Measurements from ENCODE around the gene OR5B2.

- TF ChIP-seq, protein P1, sequence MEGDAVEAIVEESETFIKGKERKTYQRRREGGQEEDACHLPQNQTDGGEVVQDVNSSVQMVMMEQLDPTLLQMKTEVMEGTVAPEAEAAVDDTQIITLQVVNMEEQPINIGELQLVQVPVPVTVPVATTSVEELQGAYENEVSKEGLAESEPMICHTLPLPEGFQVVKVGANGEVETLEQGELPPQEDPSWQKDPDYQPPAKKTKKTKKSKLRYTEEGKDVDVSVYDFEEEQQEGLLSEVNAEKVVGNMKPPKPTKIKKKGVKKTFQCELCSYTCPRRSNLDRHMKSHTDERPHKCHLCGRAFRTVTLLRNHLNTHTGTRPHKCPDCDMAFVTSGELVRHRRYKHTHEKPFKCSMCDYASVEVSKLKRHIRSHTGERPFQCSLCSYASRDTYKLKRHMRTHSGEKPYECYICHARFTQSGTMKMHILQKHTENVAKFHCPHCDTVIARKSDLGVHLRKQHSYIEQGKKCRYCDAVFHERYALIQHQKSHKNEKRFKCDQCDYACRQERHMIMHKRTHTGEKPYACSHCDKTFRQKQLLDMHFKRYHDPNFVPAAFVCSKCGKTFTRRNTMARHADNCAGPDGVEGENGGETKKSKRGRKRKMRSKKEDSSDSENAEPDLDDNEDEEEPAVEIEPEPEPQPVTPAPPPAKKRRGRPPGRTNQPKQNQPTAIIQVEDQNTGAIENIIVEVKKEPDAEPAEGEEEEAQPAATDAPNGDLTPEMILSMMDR (IDR thresholded peaks at IDR 0.05) = no peak
- TF ChIP-seq EP300 (IDR thresholded peaks at IDR 0.05) = no peak
Measured at GRCh38 chr11:58451585-58451984, 23.7 kb upstream of the OR5B2 start.

Data from suprapubic skin (tissue), 3 donors.